Epithelial cell of proximal tubule (primary cell): Measurements from ENCODE around the gene CPLX3. TPM values are rescaled to one million over a fixed set of nuclear protein-coding genes. Genes with fewer than 3 reads are reported as not detected.

ENCODE experiments used
- DNase-seq: peaks from one replicate; pipeline ENCODE4 v3.0.0-alpha.2; 2011; ENCODE audit warnings: low read depth
- H3K4me3 ChIP-seq: 2 replicates; pipeline ENCODE4 v1.5.1; 2011; ENCODE audit warnings: low read depth, mild to moderate bottlenecking, low read length
- total RNA-seq: library from RNA; depleted of rRNA; stranded (reverse); fragments of >200 nt; gene quantifications from 2 replicates; pipeline ENCODE4 v1.2.3, GENCODE V29; 2015
- TF ChIP-seq, protein P1 (sequence below): conservative IDR thresholded peaks from 2 replicates; pipeline ENCODE4 v1.5.1; 2012; ENCODE audit warnings: low read depth, mild to moderate bottlenecking, low read length

The CPLX3 gene
- total RNA-seq, 1 donor from 2014 or later: not detected

DNA sequence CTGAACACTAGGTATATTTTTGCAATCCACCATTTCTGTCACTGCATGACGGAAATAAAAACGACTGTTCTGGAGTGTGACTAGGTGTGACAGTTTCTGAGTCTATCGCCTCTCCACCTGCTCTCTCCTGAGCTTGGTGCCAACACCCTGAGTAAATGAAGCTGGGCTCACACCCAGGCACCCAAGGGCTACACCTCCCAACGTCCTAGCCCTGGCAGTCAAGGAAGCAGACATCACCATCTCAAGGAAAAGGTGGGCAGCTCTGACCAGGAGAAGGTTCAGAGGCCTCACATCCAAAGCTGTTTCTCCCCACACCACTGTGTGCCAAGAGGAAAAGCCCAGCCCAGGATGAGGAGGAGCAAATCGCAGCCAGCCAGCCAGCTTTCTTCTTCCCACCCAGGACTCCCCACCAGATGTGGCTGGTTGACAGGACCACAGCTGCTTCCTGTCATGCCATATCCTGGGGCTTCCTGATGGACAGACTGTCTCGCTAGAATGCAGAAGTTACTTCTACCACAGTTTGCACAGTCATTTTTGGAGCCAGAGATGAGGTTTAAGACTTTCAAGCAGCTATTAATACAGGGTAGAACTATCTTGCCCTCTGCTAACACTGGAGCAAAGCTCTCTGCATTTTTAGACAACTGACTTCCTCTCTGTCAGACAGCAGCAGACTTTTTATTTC, 43.4 kb downstream of the CPLX3 start:
- TF ChIP-seq, protein P1, sequence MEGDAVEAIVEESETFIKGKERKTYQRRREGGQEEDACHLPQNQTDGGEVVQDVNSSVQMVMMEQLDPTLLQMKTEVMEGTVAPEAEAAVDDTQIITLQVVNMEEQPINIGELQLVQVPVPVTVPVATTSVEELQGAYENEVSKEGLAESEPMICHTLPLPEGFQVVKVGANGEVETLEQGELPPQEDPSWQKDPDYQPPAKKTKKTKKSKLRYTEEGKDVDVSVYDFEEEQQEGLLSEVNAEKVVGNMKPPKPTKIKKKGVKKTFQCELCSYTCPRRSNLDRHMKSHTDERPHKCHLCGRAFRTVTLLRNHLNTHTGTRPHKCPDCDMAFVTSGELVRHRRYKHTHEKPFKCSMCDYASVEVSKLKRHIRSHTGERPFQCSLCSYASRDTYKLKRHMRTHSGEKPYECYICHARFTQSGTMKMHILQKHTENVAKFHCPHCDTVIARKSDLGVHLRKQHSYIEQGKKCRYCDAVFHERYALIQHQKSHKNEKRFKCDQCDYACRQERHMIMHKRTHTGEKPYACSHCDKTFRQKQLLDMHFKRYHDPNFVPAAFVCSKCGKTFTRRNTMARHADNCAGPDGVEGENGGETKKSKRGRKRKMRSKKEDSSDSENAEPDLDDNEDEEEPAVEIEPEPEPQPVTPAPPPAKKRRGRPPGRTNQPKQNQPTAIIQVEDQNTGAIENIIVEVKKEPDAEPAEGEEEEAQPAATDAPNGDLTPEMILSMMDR: no peak
- H3K4me3 ChIP-seq: no peak overlapping the region
- DNase-seq: no peak

DNA sequence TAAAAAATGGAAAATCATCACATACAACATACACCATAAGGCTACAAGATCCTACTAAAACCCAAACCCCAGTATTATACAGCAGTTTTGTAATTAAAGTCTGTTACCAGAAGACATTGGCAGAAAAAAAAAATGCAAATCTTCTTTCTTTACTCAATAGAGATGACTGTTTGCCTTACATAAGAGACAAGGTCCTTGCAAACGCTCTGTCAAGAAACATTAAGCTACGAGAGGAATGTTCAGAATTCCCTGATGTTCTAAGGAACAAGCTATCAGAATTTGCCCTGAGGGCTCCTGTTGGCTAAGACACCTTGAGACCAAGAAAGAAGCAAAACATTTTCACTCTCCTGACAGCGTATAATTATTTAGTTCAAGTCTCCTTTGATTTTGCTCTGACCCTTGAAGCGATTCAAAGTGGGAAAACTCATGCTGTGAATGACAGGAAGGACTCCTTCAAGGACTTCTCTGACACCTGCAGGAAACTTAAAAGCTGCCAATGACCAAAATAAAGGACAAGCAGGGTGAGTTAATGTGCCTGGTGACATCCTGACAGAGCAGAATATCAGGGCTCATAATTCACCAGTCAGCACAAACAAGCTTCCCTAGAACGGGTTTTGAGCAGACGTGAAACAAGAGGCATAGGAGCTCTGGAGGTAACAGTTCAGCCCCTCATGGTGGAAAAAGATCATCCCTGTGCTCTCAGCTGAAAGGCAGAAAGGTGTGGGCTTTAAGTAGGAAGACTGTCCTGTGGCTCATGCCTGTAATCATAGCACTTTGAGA, 44.2 kb downstream of the CPLX3 start:
- DNase-seq: no peak
- H3K4me3 ChIP-seq: no peak overlapping the region
- TF ChIP-seq, protein P1: no peak

DNA sequence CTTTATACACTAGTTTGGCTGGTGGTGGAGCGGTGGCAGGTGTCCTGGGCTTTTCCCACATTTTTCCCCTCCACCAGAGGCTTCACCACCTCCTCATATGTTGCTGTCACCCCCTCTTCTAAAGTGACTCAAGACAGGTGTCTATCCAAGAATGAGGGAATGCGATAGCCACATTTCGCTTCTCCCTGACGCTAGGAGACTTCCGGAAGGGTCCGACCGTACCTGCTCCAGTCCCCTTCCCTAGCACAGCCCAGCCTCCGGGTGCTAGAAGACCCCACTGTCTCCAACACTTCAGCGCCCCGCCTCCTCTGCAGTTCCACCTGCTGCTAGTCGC, 46.2 kb downstream of the CPLX3 start:
- DNase-seq: no peak
- H3K4me3 ChIP-seq: peak overlapping the region; percentile 94
- TF ChIP-seq, protein P1: no peak

DNA sequence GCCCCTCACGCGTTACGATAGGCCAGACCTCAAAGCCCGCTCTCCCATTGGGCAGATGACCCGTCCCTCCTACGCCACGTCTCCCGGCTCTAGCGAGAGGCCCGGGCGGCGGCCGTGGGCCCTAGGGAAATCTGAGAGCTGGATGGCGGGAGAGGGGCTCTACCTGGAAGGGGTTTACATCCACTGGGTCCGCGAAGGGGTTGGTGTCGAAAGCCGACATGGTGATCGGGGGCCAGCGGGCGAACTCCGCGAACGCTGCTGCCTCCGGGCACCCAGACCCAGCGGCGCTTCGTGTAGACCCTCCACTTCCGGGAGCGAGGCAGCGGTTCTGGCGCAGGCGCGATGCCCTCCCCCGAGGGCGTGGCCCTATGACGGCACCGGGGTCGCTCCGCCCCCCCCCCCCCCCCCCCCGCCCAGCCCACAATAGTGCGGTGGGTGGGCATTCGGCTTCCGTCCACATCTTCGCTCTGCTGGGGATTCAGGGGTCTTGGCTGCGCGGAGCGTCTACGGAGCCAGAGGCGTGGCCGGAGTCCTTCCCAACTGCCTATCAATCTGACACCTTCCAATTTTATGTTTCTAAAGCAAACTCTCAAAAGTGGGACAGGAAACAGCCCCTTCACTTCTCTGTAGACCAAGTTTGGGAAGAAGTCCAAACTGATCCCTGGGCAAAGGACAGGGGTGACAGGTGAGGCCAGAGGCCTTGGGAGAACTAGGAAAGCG, 46.8 kb downstream of the CPLX3 start, which contains the start of gene SCAMP2:
Gene SCAMP2, minus strand, starts transcription at position 330 of the 720 bp plus-strand sequence. Its CDS starts 110 bp downstream, at position 220.
- TF ChIP-seq, protein P1: no peak
- H3K4me3 ChIP-seq: peak within 1 kb of the TSS; percentile 94
- no peak for DNase-seq

DNA sequence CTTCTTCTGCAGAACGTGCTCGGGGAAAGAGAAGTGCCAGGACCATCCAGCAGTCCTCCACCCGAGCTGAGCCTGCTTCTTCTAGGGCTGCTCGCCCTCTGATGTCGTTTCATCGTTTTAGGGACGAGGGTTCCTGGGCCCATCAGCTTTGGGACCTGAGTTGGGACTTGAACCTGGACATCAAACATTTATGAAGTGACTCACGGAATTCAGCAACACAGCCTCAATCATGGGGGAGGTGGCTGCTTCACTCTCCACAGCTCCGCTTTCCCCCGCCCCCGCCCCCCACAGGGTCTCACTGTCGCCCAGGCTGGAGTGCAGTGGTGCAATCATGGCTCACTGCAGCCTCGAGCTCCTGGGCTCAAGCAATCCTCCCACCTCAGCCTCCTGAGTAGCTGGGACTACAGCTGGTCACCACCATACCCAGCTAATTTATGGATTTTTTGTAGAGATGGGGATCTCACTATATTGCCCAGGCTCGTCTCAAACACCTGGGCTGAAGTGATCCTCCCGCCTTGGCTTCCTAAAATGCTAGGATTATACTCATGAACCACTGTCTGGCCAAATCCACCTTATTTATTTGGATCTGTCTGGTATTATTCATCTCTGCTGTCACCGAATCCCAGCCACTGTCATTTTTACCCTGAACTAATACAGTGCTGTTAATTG, 47.5 kb downstream of the CPLX3 start:
- no peak for DNase-seq
- H3K4me3 ChIP-seq: peak overlapping the region; percentile 94
- TF ChIP-seq, protein P1: no peak

DNA sequence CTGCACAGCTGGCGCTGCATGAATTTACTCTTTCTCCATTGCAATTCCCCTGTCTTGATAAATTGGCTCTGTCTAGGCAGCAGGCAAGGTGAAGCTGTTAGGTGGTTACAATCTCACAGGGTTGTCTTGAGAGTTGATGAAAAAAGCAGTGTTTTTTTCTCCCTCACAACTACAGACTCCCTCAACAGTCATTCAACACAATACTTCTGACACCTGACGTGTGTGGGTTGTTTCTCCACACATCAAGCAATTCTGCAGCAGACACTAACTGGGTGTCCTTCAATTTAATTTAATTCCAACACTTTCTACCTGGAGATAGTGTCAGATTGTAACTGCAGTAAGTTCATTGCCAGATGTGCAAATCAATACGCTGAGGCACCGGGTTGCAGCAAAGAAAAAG, 51.8 kb downstream of the CPLX3 start:
- DNase-seq: no peak
- TF ChIP-seq, protein P1: no peak
- H3K4me3 ChIP-seq: no peak overlapping the region

Other genes starting within 250 kb of the CPLX3 start
- 82.6 and 102 TPM in 2 replicates for gene CLK3, start 210.8 kb upstream of the CPLX3 start, total RNA-seq
- gene EDC3, start 130.6 kb upstream of the CPLX3 start, total RNA-seq: 11.0 and 12.8 TPM in 2 replicates
- 0.14 and 0.52 TPM in 2 replicates for gene CYP1A1, start 101.1 kb upstream of the CPLX3 start, total RNA-seq
- gene CYP1A2, start 77.8 kb upstream of the CPLX3 start, total RNA-seq: not detected in 2 replicates
- 28.4 and 35.2 TPM in 2 replicates for gene CSK, start 44.5 kb upstream of the CPLX3 start, total RNA-seq
- not detected in 2 replicates for gene LMAN1L, start 13.8 kb upstream of the CPLX3 start, total RNA-seq
- 19.7 and 20.2 TPM in 2 replicates for gene ULK3, start 16.5 kb downstream of the CPLX3 start, total RNA-seq
- gene SCAMP2, start 46.7 kb downstream of the CPLX3 start, total RNA-seq: 39.3 and 58.9 TPM in 2 replicates
- 64.2 and 66.1 TPM in 2 replicates for gene MPI, start 63.4 kb downstream of the CPLX3 start, total RNA-seq
- gene FAM219B, start 80.2 kb downstream of the CPLX3 start, total RNA-seq: 21.5 and 36.3 TPM in 2 replicates
- 123 and 219 TPM in 2 replicates for gene COX5A, start 111.4 kb downstream of the CPLX3 start, total RNA-seq
- gene RPP25, start 130.1 kb downstream of the CPLX3 start, total RNA-seq: 6.1 and 9.0 TPM in 2 replicates
- 4.7 and 19.5 TPM in 2 replicates for gene SCAMP5, start 168.9 kb downstream of the CPLX3 start, total RNA-seq
- gene PPCDC, start 197.0 kb downstream of the CPLX3 start, total RNA-seq: 26.1 and 39.7 TPM in 2 replicates